Measurements from ENCODE around the gene CS. TPM values are rescaled to one million over a fixed set of nuclear protein-coding genes. Genes with fewer than 3 reads are reported as not detected.

CS gene
- total and polyA plus RNA-seq, 3 donors from 2014 or later, result 63.8 to 70.2 (median 67.8) TPM

GRCh38 chr12:56297400-56297799, 2.7 kb downstream of the CS start:
- intact Hi-C loops (cut with DNase I; ENCODE audit: low total_unique reads), result no loop called here
- Histone ChIP-seq H3K9me3 (no peaks in the 10 kb centered on the region), H3K4me3 (no peak overlapping the region), H3K27ac (no peak overlapping the region), H3K4me1 (peaks cover 25% of the 10 kb centered on the region), H3K36me3 (ENCODE audit: low read depth, missing control alignments) (no peaks in the 10 kb centered on the region), H3K27me3 (no peaks in the 10 kb centered on the region)
- TF ChIP-seq CTCF (IDR thresholded peaks at IDR 0.05), result no peak
- no peak for TF ChIP-seq POLR2A (IDR thresholded peaks at IDR 0.05)
- 94 to 96% methylated on average over 8 of the region's 8 CpGs for WGBS, 2 donors
- no peak for DNase-seq

- intact Hi-C loops (cut with DNase I; ENCODE audit: low total_unique reads), result no loop called here
- Histone ChIP-seq H3K36me3 (ENCODE audit: low read depth, missing control alignments) (no peaks in the 10 kb centered on the region), H3K27me3 (no peaks in the 10 kb centered on the region), H3K27ac (no peak overlapping the region), H3K4me3 (no peak overlapping the region), H3K9me3 (no peaks in the 10 kb centered on the region), H3K4me1 (peaks cover 18% of the 10 kb centered on the region)
- WGBS, 2 donors, result 76 to 81% methylated on average over 5 of the region's 5 CpGs
- DNase-seq, result no peak
- TF ChIP-seq POLR2A (IDR thresholded peaks at IDR 0.05), result no peak
- TF ChIP-seq CTCF (IDR thresholded peaks at IDR 0.05), result no peak
These were observed 3.8 kb downstream of the CS start for GRCh38 chr12:56296295-56296694.

GRCh38 chr12:56293795-56294194, 6.3 kb downstream of the CS start:
- 74 to 75% methylated on average over 5 of the region's 5 CpGs for WGBS, 2 donors
- TF ChIP-seq POLR2A (IDR thresholded peaks at IDR 0.05), result no peak
- TF ChIP-seq CTCF (IDR thresholded peaks at IDR 0.05), result no peak
- DNase-seq, result no peak
- Histone ChIP-seq H3K36me3 (ENCODE audit: low read depth, missing control alignments) (no peaks in the 10 kb centered on the region), H3K4me3 (no peak overlapping the region), H3K9me3 (no peaks in the 10 kb centered on the region), H3K27me3 (no peaks in the 10 kb centered on the region), H3K27ac (no peak overlapping the region), H3K4me1 (peaks cover 7% of the 10 kb centered on the region)
- intact Hi-C loops (cut with DNase I; ENCODE audit: low total_unique reads), result no loop called here

- Histone ChIP-seq H3K27me3 (no peaks in the 10 kb centered on the region), H3K27ac (no peak overlapping the region), H3K9me3 (no peaks in the 10 kb centered on the region), H3K36me3 (ENCODE audit: low read depth, missing control alignments) (no peaks in the 10 kb centered on the region), H3K4me1 (no peaks in the 10 kb centered on the region), H3K4me3 (no peak overlapping the region)
- DNase-seq, result no peak
- intact Hi-C loops (cut with DNase I; ENCODE audit: low total_unique reads), result no loop called here
- TF ChIP-seq CTCF (IDR thresholded peaks at IDR 0.05) (no peak), POLR2A (IDR thresholded peaks at IDR 0.05) (no peak)
- WGBS, 2 donors, result 81 to 91% methylated on average over 3 of the region's 3 CpGs
These were observed 11.3 kb downstream of the CS start for GRCh38 chr12:56288705-56289387.

Measured in testis (tissue), 3 donors.